Activated naive CD8-positive, alpha-beta T cell treated with anti-CD3 and anti-CD28 coated beads, Interleukin-2, amount 50 U/mL, for 16 hours (primary cell): Measurements from ENCODE around the gene LOXL1.

Experiments used
- DNase-seq: peaks from one replicate; pipeline ENCODE4 v3.0.0-alpha.2; 2020; ENCODE audit warnings: low read depth, low spot score

The LOXL1 gene

DNA sequence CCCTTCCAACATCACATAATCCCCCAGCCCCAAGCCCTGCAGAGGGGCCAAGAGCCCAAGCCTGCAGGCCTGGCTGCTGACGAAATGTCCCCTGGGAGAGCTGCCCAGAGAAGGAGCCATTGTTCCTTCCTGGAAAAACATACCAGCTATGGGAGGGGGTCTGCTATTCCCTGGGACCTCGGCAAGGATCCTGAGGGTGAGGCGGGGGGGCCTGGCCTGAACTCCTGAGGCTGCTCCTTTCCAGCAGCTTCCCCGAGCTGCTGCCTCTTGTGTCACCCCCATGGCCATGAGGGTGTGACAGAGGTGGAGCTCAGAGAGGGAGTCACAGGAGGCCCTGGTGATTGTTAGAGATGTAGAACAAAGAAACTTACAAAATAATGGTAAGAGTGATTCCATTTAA, 12.9 kb downstream of the LOXL1 start:
- DNase-seq, result no peak

DNA sequence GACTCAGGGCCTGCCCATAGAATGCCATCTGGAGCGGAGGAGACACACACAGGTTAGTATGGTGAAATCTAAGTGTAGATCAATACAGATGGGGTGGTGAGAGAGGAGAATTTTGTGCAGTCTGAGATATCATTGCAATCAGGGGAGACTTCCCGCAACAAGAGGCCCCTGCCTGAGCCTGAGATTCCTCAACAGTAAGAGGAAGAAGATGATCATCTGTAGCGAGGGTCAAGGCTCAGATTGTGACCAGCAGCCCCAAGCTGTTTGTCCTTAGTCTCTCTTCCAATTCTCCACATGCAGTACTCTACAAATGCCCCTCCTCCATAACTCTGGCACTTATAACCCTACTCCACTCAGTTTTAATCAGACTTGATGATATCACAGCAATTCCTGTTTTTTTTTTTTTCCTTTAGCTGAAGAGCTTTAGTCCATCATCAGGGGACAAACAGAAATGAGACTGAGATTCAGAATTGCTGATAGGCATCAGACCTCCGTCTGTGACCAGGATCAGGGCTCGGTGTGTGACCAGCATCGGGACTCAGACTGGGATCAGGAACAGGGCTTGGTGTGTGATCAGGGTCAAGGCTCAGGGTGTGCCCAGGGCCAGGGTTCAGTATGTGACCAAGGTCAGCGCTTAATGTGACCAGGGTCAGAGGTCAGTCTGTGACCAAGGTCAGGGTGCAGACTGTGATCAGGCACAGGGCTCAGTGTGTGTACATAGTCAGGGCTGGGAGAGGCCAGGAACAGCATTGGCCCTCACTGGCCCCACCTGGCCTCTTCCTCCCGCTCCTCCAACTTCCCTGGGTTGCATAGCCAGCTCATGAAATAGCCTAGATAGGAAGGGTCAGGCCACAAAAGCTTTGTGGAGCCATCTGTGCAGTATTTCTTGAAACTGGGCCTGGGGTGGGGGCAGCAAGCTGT, 14.1 kb downstream of the LOXL1 start:
- no peak for DNase-seq

DNA sequence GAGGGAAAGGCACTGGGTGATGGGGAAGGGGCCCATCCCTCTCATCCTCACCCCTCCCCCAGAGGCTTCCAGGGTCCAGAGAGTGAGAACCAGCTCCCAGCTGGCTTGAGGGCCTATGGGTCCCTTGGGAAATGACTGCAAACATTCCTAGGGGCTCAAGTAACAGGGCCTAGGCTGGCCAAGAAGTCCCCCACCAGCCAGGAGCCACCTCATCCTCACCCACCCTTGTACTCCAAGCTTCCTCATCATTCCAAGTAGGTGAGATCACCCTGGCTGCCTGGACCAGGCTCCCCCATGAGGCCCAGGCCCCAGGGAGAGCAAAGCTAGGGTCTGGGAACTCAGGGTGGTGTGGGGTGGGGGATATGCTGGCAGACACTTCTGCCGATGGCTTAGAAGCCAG, 14.8 kb downstream of the LOXL1 start:
- no peak for DNase-seq

DNA sequence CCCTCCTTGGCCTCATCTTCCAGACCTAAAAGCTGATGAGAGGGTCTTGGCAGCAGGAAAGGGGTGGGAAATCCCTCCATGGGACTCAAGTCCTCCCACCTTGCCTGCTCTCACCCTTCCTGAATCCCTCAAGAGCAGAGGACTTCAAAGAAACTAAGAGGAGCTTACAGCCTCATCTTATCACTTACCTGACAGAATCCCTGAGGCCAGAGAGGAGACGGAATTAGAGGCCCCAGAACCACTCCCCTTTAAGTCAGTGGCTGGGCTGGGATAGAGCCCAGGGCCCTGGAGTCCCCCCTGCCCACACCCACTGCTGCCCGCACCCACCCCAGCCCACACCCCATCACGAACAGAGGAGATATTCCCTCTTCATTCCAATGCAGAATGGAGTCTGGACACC, 15.2 kb downstream of the LOXL1 start:
- DNase-seq, result no peak

DNA sequence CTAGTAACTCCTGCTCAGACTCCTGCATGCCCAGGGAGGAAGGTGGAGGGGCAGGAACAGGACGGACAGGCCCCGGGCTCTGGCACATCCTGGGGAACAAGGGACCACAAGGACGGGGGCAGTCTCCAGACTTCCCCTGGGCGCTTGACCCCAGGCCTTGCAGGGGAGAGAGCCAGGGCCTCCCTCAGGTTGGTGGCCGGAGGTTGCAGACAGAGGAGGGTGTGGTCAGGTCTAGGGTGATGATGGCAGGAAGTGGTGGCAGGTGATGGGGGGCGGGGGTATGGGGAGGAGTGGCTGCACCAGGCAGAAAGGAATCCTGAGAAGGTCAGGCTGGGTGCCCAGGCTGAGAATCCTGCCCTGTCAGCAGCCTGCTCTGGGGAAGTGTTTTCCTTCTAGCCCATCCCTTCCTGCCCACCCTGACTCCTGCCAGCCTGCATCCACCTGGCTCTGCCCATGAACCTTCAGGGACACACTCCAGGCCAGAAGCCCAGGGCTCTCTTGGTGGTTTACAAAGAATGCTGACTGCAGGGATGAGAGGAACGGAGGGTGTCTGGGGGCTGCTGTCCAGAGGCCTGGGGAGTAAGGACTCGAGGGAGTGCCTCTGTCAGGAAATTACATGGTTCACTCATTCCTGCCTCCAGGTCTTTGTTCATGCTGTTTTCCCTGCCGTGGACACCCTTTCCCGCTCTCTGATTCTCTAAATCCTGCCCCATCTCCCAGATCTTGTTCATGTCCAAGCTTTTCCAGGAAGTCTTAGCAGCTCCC, 15.8 kb downstream of the LOXL1 start:
- no peak for DNase-seq

DNA sequence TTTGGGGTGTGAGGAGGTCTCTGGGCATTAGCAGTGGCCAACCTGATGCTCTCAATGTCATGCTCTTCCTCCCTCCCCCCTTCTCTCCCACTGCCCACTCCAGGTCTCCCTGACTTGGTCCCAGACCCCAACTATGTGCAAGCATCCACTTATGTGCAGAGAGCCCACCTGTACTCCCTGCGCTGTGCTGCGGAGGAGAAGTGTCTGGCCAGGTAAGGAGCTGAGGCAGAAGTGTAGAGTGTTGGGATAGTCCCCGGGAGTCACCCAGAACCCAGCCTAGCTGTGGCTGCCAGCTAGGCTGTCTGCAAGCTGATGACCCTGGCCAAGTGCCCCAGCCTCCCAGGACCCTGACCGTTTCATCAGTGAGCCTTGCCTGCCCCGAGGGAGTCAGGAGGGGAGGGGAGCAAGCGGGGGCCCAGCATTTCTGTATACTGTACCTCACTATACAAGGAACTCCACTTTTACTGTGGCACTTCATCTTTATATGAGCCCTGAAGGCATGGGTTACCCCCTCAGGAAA, 16.5 kb downstream of the LOXL1 start:
- no peak for DNase-seq

DNA sequence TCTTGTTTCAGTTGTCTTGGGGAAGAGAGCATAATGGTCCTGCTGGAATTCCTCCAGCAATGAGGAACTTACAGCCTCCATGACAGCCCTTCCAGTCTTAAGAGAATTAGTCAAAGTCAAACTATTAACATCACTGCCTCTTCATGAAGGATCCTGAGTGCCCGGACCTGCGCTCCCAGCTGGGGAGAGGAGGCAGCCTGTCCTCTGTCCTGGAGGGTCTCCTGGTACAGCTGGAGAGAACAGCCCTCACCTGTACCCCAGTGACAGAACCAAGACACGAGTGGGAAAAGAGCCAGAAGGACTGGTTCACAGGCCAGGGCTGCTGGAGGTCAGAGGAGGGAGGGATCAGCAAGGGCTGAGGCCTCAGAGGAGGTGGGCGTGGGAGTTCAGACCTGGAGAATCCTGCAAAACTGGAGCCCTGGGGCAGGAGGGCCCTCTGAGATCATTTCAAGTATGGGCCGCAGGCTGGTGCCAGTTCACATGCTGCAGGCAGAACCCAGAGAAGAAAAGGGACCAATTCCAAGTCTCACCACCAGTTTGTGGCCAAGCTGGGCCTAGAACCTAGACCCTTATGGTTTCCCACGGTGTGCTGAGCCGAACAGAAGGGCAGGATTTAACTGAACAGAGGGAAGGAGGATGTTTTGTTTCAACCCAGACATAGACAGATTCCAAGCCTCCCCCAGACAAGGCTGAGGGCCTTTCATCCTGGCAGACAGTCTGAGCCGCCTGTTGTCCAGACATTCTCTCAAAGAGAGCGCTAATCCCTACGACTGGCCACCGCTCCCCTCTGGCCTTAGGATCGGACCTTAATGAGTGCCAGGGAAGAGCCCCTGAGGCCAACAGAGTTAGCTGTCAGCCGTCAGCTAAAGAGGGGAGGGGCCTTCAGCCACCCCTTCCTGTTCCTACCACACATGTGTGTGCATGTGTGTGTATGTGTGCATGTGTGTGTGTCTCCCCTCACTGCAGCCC, 18.2 kb downstream of the LOXL1 start:
- DNase-seq, result no peak

DNA sequence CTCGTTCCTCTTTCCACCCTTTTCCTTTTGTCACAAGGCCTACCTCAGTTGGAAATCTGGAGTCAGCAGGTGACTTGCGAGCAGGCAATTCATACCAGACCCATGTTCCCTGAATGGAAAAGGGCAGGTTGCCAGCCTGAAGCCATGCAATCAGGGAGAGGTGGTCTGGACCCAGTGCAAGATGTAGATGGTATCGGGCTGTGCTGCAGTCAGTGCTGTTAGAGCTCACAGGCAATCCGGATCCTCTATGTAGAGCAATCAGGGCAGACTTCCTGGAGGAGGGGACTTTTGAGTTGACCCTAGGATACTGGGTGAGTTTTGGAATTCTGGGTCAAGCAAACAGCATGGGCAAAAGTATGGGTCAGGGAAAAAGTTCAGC, 18.9 kb downstream of the LOXL1 start:
- DNase-seq, result no peak

DNA sequence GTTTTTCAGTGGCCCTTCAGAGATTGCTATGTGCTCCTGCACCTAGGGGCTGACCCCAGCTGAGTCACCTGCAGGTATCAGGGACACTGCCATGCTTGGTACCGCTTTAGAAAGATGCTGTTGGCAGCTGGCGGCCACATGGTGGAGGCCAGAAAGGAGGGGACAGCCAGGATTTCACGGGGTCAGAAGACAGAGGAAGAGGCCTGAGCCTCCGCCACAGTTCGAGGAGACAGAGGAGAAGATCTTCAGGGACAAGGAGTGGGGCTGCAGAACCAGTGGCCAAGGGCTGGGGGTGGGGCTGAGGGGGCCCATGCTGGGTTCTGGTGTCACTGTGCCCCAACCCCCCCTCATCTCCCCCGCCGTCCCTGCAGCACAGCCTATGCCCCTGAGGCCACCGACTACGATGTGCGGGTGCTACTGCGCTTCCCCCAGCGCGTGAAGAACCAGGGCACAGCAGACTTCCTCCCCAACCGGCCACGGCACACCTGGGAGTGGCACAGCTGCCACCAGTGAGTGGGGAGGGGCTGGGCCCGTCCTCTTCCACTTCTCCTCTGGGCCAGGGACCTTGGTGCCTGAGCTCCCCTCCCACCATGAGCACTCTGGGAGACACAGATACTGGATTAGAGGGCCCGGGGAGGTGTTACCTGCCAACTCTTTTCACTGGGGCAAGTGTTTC, 19.9 kb downstream of the LOXL1 start:
- no peak for DNase-seq

DNA sequence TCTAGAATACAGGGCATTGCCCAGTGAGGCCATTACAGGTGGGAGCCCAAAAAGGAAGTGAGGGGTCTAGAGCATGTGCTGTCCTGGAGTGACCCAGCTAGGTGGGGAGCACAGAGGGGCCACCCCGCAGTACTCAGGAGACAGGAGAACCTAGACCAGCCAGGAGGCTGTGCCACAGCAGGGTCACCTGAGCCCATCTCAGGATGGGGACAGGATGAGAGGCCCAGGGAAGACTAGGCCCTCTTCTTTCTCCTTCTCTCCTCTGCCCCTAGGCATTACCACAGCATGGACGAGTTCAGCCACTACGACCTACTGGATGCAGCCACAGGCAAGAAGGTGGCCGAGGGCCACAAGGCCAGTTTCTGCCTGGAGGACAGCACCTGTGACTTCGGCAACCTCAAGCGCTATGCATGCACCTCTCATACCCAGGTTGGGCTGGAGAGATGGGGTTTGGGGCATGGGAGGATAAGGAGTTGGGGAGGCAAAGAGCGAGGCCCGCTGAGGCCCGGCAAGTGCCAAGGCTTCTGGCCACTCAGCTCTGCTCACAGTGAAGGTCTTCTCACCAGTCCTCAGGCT, 20.6 kb downstream of the LOXL1 start:
- DNase-seq, result no peak

DNA sequence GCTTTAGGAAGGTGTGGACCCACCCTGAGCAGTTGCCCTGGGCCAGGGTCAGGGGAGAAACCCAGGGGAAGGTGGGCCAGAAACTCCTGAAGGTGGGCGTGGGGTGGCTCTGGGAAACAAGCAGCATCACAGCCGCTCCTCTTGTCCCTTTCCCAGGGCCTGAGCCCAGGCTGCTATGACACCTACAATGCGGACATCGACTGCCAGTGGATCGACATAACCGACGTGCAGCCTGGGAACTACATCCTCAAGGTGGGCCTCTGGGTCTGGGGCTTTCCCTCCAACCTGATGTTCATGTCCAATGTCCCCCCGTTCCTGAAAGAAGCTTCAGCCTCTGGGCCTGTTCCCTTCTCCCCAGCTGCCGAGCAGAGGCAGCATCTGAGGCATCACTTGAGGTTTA, 21.4 kb downstream of the LOXL1 start:
- DNase-seq, result no peak

DNA sequence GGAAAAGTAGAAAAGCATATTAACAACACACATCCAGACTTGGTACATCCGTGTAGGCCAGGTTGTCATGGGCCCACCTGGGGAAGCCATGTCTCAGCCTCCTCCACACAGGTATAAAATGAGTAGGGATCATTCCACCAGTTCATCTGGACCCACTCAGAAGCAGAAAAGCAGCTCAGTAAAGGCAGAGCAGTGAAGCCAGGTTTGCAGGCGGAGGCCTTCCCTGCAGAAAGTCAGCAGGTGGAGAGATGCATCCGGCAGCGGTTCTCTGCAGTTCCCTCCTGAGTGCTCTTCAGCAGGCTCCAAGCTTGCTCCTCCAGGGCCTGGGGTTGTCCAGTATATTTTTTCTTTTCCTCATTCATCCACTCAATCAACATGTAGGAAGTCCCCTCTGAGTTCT, 22.1 kb downstream of the LOXL1 start:
- no peak for DNase-seq

DNA sequence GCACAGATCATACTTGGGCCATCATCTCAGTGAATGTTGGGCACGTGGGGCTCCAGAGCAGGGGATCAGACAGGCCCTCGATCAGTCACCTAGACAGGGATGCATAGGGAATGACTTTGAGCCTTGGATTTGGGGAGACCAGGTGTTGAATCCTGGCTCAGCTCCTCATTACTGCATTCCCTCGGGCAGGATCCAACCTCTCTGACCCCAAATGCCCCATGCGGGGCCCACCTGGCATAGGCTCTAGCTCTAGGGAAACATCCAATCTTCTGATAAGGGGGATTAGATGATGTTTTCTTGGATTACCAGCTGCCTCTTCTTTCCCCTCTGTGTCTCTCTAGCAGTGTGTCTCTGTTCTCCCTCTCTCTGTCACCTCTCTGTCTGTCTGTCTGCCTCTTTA, 22.7 kb downstream of the LOXL1 start:
- no peak for DNase-seq

DNA sequence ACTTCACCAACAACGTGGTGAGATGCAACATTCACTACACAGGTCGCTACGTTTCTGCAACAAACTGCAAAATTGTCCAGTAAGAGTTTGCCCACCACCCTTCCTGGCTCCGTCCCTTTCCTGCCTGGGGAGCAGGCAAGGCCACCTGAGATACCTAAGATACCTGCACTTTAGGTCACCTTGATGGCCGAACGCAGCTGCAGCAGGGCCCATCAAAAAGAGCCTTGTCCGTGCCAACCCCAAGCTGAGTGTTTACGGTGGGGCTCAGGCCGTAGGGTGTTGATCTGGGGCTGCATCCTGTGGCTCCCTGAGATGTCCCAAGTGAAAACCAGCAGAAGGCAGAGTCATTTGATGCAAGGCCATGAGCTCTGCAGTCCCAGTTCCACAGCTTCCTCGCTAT, 23.2 kb downstream of the LOXL1 start:
- no peak for DNase-seq

DNA sequence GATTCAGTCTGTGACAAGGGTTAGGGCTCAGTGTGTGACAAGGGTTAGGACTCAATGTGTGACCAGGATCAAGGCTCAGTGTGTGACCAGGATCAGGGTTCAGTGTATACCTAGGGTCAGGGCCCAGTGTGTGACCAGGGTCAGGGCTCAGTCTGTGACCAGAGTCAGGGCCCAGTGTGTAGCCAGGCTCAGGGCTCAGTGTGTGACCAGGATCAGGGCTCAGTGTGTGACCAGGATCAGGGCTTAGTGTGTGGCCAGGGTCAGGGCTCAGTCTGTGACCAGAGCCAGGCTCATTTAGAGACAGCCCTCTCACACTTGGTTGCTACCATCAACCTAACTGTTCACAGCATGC, 24.2 kb downstream of the LOXL1 start:
- DNase-seq, result no peak

DNA sequence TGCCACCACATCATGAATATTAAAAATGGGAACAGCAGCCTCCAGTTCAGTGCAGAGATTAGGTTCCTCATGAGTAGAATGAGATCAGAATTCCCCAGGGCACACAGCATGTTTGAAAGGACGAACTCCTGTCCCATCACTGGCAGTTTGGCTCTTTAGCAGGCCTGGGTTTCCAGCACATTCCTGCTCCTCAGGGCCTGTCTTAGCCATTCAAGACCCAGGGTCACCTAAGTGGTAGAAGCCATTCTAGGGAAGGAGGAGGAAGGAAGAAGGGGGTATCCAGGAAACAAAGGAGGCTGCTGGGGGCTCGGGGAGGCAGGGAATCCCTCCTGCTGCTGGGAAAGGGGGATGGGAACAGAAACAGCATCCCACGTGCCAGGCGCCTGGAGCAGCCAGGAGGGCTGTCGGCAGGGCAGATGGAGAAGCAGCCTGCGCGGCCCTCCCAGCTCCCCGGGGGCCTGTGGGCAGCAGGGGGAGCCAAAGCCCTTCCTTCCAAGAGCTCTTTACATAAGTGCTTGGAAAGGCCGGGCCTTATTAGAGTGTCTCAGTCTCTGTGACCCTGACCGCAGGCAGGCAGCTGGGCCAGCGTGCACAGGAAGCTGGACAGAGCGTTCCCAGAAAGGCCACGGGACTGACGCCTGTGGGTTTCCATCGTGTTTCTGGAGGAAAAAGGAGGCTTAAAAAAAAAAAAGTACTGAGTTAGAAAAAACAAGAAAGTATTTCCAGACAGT, 24.7 kb downstream of the LOXL1 start:
- peak; percentile 35 for DNase-seq

DNA sequence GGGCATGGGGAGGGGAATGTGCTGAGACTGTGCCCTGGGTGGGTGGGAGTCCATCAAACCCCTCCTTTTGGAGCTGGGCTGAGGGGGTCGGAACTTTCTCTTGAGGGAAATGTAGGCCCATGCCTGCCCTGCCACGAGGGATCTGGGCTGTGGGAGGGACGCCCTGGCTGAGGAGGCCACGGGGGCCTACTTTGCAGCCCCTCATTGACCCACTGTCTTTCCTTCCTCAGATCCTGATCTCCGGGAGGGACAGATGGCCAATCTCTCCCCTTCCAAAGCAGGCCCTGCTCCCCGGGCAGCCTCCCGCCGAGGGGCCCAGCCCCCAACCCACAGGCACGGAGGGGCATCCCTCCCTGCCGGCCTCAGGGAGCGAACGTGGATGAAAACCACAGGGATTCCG, 25.3 kb downstream of the LOXL1 start:
- no peak for DNase-seq

DNA sequence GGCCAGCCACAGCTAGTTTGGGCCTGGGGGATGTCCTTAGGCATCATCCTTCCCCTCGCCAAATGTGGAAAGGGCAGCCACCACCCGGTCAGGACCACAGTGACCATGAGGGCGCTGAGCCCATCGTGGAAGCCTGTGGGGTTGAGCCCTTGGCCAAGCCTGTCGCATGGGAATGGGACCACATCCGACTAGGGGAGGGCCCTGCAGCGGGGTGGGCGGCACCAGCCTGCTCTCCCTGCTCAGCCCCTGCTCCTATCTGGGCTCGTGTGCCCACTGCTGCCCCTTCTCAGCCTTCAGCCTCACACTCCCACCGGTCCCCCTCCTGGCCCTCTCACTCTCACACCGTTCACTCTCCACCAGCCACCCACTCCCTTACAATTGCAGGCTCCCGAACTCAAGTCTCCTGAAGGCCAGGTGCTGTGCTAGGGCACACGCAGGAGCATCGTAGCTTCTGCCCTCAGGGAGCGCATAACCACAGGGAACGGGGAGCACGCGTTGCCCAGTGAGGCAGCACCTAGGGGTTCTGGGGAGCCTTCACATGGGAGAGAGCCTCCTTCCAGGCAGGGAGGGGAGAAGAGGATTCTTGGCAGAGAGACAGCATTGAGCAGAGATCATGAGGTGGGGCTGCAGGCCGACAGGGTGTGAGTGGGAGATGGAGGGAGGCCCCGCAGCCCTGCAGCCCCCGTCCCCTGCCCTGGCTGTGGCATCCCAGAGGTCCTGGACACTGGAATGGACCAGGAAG, 26.1 kb downstream of the LOXL1 start:
- no peak for DNase-seq
